Measurements from ENCODE around the gene EXD1. TPM values are rescaled to one million over a fixed set of nuclear protein-coding genes. Genes with fewer than 3 reads are reported as not detected.
"Not testable (repeated sequence)": the region's sequence is repeated elsewhere in the genome, so short reads cannot be mapped to it uniquely, and the experiment has no call there.

The EXD1 gene
- total RNA-seq, 1 donor from 2014 or later = not detected

DNA sequence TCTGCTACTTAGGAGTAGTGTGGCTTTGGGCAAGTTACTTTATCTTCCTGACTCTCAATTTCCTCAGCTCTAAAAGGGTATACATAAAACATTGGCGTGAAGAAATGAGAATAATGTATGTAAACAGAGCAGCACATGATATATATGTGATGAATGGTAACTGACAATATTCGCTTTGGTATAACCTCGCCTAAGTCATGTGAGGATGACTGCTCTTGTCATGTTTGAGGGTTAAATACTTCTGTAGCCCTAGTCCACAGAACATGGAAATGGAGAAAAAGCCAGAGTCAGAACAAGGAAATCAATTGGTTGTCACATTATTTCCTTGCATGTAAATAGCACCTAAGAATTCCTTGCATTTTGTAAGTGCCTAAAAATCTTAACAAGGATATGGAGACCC, 25.5 kb upstream of the EXD1 start:
- DNase-seq (ENCODE audit: low spot score) = no peak
- no peaks in the 10 kb centered on the region for H3K9me3 Mint-ChIP-seq
- peaks cover 18% of the 10 kb centered on the region for H3K36me3 Mint-ChIP-seq (ENCODE audit: low read depth)
- no peaks in the 10 kb centered on the region for H3K4me1 Mint-ChIP-seq (ENCODE audit: low read depth)
- no peaks in the 10 kb centered on the region for H3K27me3 Mint-ChIP-seq (ENCODE audit: insufficient read depth)
- no peak overlapping the region for H3K27ac Mint-ChIP-seq
- no peak overlapping the region for H3K4me3 Mint-ChIP-seq
- intact Hi-C loops (cut with micrococcal nuclease) = no loop called here

DNA sequence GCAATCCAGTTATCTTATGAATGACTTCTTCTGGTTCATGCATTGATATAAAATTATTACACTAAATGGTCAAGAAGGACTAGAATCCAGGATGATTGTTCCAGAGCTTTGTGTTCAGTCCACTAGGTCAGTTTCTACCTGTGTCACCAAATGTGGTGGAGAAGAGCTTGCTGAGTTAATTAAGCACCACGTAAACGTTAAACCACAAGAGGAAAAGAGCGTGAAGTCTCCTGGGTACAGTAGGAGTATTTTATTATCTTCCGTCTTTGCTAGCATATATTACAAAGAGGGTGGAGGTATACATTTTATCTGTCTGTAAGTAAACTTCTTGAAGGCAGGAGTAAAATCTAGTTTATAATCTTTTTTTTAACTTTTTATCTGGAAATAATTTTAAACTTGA, 24.0 kb upstream of the EXD1 start:
- Mint-ChIP-seq H3K4me3 (no peak overlapping the region), H3K9me3 (no peaks in the 10 kb centered on the region), H3K4me1 (ENCODE audit: low read depth) (no peaks in the 10 kb centered on the region), H3K27ac (no peak overlapping the region), H3K36me3 (ENCODE audit: low read depth) (peaks cover 20% of the 10 kb centered on the region), H3K27me3 (ENCODE audit: insufficient read depth) (no peaks in the 10 kb centered on the region)
- DNase-seq (ENCODE audit: low spot score) = no peak
- intact Hi-C loops (cut with micrococcal nuclease) = no loop called here

DNA sequence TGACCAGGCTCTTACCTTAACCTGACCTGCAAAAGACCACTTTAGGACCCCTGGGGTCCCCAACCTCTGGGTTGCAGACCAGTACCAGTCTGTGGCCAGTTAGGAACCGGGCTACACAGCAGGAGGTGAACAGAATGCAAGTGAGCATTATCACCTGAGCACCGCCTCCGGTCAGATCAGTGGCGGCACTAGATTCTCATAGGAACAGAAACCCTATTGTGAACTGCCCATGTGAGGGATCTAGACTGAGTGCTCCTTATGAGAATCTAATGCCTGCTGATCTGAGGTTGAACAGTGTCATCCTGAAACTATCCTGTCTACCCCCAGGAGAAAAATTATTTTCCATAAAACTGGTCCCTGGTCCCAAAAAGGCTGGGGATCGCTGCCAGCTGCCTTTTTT, 20.9 kb upstream of the EXD1 start:
- intact Hi-C loops (cut with micrococcal nuclease) = no loop called here
- H3K9me3 Mint-ChIP-seq = no peaks in the 10 kb centered on the region

DNA sequence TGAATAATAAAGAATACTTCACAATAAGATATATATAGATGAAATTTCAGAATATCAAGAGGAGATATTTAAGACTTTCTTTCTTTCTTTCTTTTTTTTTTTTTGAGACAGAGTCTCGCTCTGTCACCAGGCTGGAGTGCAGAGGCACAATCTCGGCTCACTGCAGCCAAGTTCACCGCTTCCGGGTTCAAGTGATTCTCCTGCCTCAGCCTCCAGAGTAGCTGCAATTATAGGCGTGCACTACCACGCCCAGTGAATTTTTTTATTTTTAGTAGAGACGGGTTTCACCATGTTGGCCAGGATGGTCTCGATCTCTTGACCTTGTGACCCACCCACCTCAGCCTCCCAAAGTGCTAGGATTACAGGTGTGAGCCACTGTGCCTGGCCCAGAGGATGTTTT, 20.2 kb upstream of the EXD1 start:
- DNase-seq (ENCODE audit: low spot score); H3K27me3 Mint-ChIP-seq (ENCODE audit: insufficient read depth); H3K4me1 Mint-ChIP-seq (ENCODE audit: low read depth); H3K4me3 Mint-ChIP-seq; intact Hi-C loops (cut with micrococcal nuclease); H3K27ac Mint-ChIP-seq; H3K9me3 Mint-ChIP-seq: not testable (repeated sequence)
- peaks cover 16% of the 10 kb centered on the region for H3K36me3 Mint-ChIP-seq (ENCODE audit: low read depth)

More for the DNA sequence above, 20.9 kb upstream of the EXD1 start:
- Mint-ChIP-seq H3K27ac (no peak overlapping the region), H3K36me3 (ENCODE audit: low read depth) (peaks cover 16% of the 10 kb centered on the region), H3K27me3 (ENCODE audit: insufficient read depth) (no peaks in the 10 kb centered on the region), H3K4me3 (no peak overlapping the region), H3K4me1 (ENCODE audit: low read depth) (no peaks in the 10 kb centered on the region)
- DNase-seq (ENCODE audit: low spot score) = no peak

DNA sequence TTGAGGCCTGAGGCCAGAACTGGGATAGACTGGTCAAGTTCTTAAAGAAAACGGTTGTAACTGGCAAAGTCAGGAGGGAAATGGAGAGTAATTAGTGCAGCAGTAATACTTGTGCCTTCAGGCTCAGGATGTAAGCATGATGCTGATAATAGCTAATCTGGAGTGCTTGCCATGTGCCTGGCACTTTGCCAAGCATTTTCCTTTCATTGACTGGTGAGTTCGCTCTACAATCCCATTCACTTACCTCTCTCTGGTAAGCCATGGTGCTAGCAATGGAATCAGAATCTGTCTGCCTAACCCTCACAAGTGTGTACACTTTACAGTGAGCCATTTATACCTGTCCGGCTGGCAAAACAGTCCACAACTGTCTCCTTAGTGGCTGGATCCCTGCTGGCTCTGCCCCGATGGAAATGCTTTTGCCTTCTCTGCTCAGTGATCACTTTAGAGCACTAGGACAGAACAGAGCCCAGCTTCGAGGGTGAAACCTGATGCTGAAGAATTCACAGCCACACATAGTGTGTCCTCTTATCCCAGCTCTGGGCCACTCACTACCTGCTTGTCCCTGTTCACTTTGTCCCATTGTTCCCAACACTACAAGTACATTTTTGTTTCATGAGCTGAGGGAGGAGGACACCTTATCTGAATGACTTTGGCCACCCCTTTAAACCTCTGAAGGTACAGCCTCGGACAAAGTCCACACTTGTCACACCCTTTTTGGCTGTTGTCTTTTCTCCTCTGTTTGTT, 10.8 kb upstream of the EXD1 start:
- Mint-ChIP-seq H3K9me3 (no peaks in the 10 kb centered on the region), H3K4me1 (ENCODE audit: low read depth) (peaks cover 10% of the 10 kb centered on the region), H3K4me3 (no peak overlapping the region), H3K27me3 (ENCODE audit: insufficient read depth) (no peaks in the 10 kb centered on the region), H3K36me3 (ENCODE audit: low read depth) (peaks cover 8% of the 10 kb centered on the region), H3K27ac (no peak overlapping the region)
- intact Hi-C loops (cut with micrococcal nuclease) = no loop called here
- DNase-seq (ENCODE audit: low spot score) = no peak

DNA sequence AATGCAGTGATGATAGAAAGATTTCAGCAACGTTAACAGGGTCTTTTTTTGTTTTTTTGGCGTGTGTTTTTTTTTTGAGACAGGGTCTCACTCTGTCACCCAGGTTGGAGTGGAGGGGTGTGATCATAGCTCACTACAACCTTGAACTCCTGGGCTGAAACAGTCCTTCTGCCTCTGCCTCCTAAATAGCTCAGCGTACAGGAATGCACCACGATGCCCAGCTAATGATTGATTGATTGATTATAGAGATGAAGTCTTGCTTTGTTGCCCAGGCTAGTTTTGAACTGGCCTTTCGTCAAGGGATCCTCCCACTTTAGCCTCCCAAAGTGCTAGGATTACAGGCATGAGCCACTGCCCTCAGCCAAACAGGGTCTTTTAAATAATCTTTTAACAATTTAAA, 7.5 kb upstream of the EXD1 start:
- peaks cover 20% of the 10 kb centered on the region for H3K4me1 Mint-ChIP-seq (ENCODE audit: low read depth)
- peaks cover 2% of the 10 kb centered on the region for H3K36me3 Mint-ChIP-seq (ENCODE audit: low read depth)
- no peaks in the 10 kb centered on the region for H3K9me3 Mint-ChIP-seq
- H3K27ac Mint-ChIP-seq = no peak overlapping the region
- no peaks in the 10 kb centered on the region for H3K27me3 Mint-ChIP-seq (ENCODE audit: insufficient read depth)
- no peak overlapping the region for H3K4me3 Mint-ChIP-seq
- DNase-seq (ENCODE audit: low spot score) = no peak
- intact Hi-C loops (cut with micrococcal nuclease) = no loop called here

DNA sequence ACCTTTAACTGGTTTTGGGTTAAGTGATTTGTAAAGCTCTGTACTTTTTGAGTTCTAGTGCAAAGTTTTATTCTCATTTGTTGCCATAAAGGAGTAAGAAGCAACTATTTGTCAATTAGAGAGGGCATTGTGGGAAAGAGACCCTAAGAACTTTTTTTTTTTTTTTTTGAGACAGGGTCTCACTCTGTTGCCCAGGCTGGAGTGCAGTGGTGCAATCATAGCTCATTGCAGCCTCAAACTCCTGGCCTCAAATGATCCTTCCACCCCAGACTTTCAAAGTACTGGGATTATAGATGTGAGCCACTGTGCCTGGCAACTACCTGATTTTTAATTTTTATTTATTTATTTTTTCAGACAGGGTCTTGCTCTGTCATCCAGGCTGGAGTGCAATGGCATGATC, 5.4 kb upstream of the EXD1 start:
- no peaks in the 10 kb centered on the region for H3K27me3 Mint-ChIP-seq (ENCODE audit: insufficient read depth)
- no peak for DNase-seq (ENCODE audit: low spot score)
- H3K27ac Mint-ChIP-seq = no peak overlapping the region
- H3K36me3 Mint-ChIP-seq (ENCODE audit: low read depth) = no peaks in the 10 kb centered on the region
- no peak overlapping the region for H3K4me3 Mint-ChIP-seq
- intact Hi-C loops (cut with micrococcal nuclease) = no loop called here
- no peaks in the 10 kb centered on the region for H3K9me3 Mint-ChIP-seq
- peaks cover 34% of the 10 kb centered on the region for H3K4me1 Mint-ChIP-seq (ENCODE audit: low read depth)

DNA sequence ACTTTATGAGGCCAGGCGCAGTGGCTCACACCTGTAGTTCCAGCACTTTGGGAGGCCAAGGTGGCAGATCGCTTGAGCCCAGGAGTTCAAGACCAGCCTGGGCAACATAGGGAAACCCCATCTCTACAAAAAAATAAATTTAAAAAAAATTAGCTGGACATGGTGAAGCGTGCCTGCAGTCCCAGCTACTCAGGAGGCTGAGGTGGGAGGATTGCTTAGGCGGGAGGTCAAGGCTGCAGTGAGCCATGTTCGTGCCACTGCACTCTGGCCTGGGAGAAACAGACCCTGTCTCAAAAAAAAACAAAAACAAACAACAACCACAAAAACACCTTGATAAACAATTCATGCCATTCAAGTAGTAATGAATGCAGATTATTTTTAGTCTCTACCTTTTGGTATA, 4.7 kb upstream of the EXD1 start:
- intact Hi-C loops (cut with micrococcal nuclease); H3K27me3 Mint-ChIP-seq (ENCODE audit: insufficient read depth); H3K27ac Mint-ChIP-seq; DNase-seq (ENCODE audit: low spot score); H3K9me3 Mint-ChIP-seq; H3K4me3 Mint-ChIP-seq; H3K36me3 Mint-ChIP-seq (ENCODE audit: low read depth): not testable (repeated sequence)
- H3K4me1 Mint-ChIP-seq (ENCODE audit: low read depth) = peaks cover 34% of the 10 kb centered on the region

DNA sequence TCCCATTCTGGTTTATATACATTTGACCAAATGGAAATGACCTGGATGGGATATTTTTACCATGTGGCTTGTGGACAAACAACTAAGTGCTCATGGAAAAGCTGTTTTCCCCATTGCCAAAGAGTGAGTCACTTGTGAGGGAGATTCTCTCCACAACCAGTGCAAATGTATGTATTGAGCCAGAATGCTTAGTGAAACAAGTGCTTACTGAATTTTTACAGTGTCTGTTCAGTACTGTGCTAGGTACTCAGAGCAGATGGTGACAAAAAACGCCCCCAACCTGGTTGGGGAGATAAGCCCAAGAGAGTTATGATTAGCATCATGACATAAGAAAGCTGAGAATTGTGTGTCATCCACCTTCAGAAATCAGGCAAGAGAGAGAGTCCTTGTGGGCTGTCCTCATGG, 2.8 kb upstream of the EXD1 start:
- Mint-ChIP-seq H3K9me3 (no peaks in the 10 kb centered on the region), H3K4me3 (no peak overlapping the region), H3K27me3 (ENCODE audit: insufficient read depth) (no peaks in the 10 kb centered on the region), H3K27ac (no peak overlapping the region), H3K4me1 (ENCODE audit: low read depth) (peaks cover 29% of the 10 kb centered on the region), H3K36me3 (ENCODE audit: low read depth) (no peaks in the 10 kb centered on the region)
- DNase-seq (ENCODE audit: low spot score) = no peak
- intact Hi-C loops (cut with micrococcal nuclease) = loop anchor here (5.0 kb wide), 2 partner anchors 539 to 666 kb away; partner anchors contain the start of genes CCDC32, MAPKBP1 and RPUSD2

DNA sequence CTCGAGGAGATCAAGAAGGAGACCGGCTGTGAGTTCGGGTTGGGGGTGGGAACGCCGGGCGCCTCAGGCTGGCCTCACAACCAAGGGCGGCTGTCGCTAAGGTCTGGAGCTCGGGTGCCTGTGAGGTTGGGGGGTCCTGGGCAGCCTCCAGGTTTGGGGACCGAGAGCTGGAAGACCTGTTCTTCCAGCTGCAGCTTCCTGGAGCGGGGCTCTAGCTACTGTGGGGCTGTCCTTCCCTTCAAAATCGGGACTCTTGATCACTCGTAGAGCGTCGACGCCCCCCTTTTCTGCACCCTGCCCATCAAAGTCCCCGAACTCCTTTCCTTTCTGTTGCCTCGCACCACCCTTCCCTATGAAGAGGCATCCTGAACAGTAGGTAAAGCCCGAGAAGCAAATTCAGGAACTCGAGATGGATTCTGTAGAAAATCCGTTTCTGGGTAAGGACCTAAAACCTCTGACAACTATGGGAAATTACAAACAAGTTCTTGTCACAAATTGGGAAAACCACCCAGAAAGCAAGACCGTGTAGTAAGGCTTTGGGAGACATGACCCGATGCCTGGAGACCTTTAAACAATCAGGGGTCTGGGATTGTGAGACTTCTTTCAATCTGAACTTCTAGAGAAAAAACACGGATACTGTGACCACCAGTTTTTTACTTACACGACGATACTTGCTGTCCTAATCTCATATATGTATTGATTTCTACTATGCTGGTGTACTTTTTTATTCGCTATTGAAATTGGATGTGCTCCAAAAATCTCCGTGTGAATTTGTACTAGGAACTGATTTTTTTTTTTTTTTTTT, 1.1 kb upstream of the EXD1 start:
- no peaks in the 10 kb centered on the region for H3K27me3 Mint-ChIP-seq (ENCODE audit: insufficient read depth)
- peaks cover 23% of the 10 kb centered on the region for H3K4me1 Mint-ChIP-seq (ENCODE audit: low read depth)
- intact Hi-C loops (cut with micrococcal nuclease) = loop anchor here (1.0 to 5.0 kb wide), 10 partner anchors 52 to 664 kb away; partner anchors contain the start of genes CCDC32, CHAC1, DNAJC17 and INO80
- H3K4me3 Mint-ChIP-seq = peak overlapping the region; percentile 92
- no peaks in the 10 kb centered on the region for H3K9me3 Mint-ChIP-seq
- H3K27ac Mint-ChIP-seq = peak overlapping the region; percentile 89
- DNase-seq (ENCODE audit: low spot score) = no peak
- H3K36me3 Mint-ChIP-seq (ENCODE audit: low read depth) = no peaks in the 10 kb centered on the region

DNA sequence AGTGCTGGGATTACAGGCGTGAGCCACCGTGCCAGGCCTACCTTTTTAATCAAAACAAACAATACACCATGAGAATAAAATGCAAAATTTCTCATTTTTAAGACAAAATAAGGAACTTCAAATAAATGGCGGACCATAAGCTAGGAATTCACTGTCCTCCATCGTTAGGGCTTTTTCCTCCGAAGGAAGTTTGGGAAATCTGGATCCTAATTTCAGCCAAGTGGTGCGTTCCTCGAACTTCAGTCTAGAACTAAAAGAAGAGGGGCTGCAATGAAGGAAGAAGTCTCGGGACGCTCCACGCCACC, 260 bp downstream of the EXD1 start:
- H3K9me3 Mint-ChIP-seq = no peaks in the 10 kb centered on the region
- peaks cover 23% of the 10 kb centered on the region for H3K4me1 Mint-ChIP-seq (ENCODE audit: low read depth)
- intact Hi-C loops (cut with micrococcal nuclease) = loop anchor here (2.0 to 5.0 kb wide), 4 partner anchors 79 to 663 kb away; partner anchors contain the start of genes CCDC32, MAPKBP1, RPUSD2 and VPS18
- peak overlapping the region; percentile 92 for H3K4me3 Mint-ChIP-seq
- H3K27me3 Mint-ChIP-seq (ENCODE audit: insufficient read depth) = no peaks in the 10 kb centered on the region
- DNase-seq (ENCODE audit: low spot score) = no peak
- peak overlapping the region; percentile 89 for H3K27ac Mint-ChIP-seq
- no peaks in the 10 kb centered on the region for H3K36me3 Mint-ChIP-seq (ENCODE audit: low read depth)

DNA sequence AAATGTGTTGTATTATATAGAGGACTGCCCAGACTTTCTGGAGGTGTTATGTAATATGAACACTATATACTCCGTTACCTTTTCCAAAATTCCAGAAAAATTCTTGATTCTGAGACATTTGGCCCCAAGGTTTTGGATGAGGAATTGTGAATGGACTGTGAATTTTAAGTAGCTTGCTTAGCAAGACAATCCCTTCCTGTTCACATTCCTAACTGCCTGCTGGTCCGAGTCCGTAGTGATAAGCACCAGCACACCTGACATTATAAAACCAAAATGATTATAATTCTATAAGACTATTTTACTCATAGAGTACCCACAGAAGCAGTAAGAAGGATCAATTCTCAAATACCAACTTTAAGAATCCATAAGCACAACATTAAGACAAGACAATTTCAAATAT, 11.2 kb downstream of the EXD1 start:
- intact Hi-C loops (cut with micrococcal nuclease) = no loop called here
- H3K9me3 Mint-ChIP-seq = no peaks in the 10 kb centered on the region

DNA sequence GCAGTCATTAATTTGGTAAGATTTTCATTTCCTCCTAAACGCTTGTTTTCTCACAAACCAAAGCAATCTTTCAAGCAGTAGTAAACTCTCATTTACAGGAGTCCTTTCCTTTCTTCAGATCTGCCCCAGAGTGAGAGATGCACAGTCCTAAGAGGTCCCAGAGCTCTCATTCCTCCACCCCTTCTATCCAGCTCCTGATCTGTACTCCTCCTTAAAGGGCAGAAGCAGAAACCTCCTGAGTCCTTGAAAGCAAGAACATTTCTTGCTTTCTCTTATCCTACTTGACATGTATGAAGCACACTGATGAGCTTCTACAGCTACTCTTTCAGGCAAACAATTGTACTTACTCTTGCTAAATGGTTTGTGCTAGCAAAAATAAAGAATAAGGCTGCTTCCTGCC, 11.7 kb downstream of the EXD1 start:
- no peaks in the 10 kb centered on the region for H3K4me1 Mint-ChIP-seq (ENCODE audit: low read depth)
- H3K27ac Mint-ChIP-seq = no peak overlapping the region
- H3K36me3 Mint-ChIP-seq (ENCODE audit: low read depth) = no peaks in the 10 kb centered on the region
- intact Hi-C loops (cut with micrococcal nuclease) = no loop called here
- no peak overlapping the region for H3K4me3 Mint-ChIP-seq
- no peaks in the 10 kb centered on the region for H3K9me3 Mint-ChIP-seq
- peaks cover 39% of the 10 kb centered on the region for H3K27me3 Mint-ChIP-seq (ENCODE audit: insufficient read depth)
- no peak for DNase-seq (ENCODE audit: low spot score)

More for the DNA sequence above, 11.2 kb downstream of the EXD1 start:
- Mint-ChIP-seq H3K4me3 (no peak overlapping the region), H3K27me3 (ENCODE audit: insufficient read depth) (peaks cover 40% of the 10 kb centered on the region), H3K27ac (no peak overlapping the region), H3K36me3 (ENCODE audit: low read depth) (no peaks in the 10 kb centered on the region), H3K4me1 (ENCODE audit: low read depth) (no peaks in the 10 kb centered on the region)
- DNase-seq (ENCODE audit: low spot score) = no peak
